HG03045 (cell line): Measurements from ENCODE around the gene CAMK4.

Experiments used
- ATAC-seq: cut with Tn5 transposase; IDR thresholded peaks from one replicate; pipeline ENCODE4 v1.9.1; 2021; ENCODE audit warnings: mild to moderate bottlenecking, moderate library complexity; ENCODE audit not compliant: unreplicated experiment

Gene CAMK4

DNA sequence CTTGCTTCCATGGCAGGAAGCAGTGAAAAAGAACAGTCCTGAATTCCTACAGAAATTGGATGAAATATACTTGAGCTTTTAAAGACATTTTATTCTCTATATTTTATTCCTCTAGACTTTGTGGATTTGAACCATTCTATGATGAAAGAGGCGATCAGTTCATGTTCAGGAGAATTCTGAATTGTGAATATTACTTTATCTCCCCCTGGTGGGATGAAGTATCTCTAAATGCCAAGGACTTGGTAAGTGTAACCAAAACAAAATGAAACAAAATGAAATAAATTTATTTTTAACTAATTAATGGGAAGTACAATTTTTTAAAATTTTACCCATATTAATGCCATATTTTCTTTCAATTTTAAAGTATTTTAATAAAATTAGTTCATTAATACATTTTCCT, 254.1 kb downstream of the CAMK4 start:
- no peak for ATAC-seq

DNA sequence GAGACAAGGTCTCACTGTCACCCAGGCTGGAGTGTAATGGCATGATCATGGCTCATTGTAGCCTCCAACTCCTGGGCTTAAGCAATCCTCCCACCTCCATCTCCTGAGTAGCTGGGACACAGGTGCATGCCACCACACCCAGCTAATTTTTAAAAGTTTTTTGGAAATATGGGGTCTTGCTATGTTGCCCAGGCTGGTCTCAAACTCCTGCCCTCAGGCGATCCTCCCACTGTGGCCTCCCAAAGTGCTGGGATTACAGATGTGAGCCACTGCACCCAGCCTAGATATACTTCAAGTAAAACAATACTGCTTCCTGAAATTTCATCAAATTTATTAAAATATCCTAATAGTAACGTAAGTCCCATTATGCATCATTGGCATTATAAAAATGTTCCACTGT, 254.7 kb downstream of the CAMK4 start:
- no peak for ATAC-seq

DNA sequence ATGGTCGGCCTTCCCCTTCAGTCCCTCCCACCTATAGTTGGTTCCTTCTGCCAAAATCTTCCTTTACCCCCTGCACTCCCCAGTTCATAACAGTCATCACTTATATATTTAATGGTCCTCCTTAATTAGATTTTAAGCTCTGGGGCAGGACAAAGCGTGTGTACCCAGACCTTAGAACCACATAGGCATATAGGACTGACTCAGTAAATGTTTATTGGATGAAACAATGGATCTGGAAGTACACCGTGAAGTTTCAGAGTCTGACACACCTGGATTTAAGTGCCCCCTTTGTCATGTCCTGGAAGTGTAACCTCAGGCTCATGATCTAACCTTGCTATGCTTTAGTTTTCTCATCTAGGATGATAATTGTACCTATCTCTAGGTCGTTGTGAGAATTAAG, 256.2 kb downstream of the CAMK4 start:
- no peak for ATAC-seq

DNA sequence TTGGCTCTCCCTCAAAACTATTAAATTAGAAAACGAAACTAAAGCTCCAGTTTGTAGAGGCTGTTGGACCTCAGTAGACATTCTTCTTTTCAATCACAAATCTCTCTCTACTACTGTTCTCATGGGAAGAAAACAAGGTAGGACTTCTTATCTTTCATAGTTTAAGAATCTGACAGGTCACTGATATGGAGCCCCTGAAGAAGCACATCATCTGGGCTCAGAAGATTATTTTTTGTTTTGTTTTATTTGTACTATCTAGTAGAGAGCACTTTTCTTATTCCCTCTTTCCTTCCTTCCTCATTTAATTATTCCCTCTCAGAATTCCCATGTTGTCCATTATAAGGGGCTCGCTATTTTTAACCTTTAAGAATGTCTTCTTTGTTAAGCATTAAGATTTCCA, 261.9 kb downstream of the CAMK4 start:
- ATAC-seq, result no peak

DNA sequence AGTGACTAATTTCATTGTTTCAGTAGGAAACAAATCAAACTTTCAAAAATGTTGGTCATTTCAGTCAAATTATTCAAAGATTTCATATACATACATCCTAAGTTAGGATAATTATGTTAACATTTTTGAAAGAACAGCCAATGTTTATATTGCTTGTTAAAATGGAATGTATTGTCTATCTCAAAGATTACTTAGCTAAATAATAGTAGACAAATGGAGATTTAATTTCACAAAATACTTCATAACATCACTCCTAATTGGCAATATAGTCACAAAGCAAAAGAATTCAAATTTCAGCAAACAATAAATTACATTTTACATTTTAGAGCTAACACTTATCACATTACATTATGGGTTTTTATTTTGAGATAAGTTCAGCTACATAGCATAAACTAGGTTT, 262.7 kb downstream of the CAMK4 start:
- ATAC-seq, result no peak

DNA sequence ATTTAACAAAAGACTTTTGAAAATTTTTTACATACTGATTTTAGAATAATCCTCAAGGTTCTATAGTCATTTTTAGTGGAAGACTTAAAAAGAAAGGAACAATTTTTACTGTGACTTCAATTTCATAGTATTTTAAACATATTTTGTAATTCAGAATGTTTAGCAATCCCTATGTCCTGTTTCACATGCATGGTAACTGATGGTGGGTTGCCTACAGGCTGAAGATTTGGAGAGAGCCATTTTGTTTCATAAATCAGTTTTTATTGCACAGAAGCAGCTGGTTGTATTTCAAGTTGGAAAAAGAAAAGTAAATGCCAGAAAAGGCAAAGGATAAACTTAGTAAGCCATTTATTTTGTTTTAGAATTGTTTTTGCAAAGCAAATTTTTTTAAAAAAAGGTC, 264.2 kb downstream of the CAMK4 start:
- no peak for ATAC-seq

DNA sequence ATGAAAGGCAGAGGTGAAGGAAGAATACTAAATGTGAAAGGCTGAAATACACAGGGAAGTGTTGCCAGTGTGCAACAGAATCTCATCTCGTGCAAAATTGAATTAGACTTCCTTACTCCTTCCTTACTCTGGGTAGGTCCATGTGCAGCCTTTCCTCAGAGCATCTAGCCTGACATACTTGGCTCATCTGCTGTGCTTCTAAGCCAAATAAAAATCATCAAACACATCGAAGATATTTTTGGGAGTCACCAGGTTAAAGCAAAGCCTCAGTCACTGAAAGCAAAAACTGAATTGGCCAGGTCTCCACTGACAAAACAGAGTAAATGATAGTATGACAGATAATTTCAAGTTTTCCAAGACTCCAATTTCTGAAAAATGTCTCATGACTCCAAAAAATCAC, 268.8 kb downstream of the CAMK4 start:
- no peak for ATAC-seq

DNA sequence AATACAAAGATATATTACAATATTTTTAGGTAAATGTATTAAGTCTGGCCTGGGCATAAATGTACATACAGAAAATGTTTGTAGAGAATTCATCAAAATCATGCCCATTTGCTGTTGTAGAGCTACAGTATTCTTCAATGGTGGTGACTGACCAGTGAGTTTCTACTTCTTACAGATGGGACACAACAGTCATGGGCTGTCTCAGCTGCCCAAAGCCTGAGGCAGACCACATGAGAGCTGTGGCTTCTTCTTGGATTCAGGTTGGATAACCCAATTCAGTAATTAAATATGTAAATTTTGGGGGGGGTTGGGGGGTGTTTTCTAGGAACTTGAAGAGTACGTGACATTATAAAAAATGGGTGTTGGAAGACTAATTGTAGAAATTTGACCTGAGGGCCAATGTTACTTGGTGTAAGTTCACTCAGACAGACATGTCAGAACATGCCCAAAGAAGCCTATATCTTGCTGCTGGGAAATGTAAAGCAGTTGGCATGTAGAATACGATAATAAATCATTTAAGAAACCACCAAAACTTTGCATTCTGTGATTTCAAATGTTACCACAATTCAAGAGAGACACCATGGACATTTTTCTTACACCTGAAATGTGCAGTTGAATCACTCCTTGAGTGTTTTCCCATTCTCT, 270.3 kb downstream of the CAMK4 start:
- ATAC-seq, result no peak

DNA sequence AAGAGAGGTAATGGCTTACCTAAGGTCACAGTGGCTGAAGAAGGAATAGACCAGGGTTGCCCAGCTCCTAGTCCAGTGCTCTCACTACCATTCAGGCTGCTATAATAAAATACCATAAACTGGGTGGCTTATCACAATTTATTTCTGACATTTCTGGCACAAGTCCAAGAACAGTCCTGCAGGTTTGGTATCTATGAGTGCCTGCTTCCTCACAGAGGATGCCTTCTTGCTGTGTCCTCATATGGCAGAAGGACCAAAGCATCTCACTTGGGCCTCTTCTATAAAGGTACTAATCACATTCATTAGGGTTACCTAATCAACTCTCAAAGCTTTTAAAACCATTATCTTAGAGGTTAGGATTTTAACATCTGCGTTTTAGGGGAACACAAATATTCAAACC, 271.0 kb downstream of the CAMK4 start:
- ATAC-seq, result no peak

DNA sequence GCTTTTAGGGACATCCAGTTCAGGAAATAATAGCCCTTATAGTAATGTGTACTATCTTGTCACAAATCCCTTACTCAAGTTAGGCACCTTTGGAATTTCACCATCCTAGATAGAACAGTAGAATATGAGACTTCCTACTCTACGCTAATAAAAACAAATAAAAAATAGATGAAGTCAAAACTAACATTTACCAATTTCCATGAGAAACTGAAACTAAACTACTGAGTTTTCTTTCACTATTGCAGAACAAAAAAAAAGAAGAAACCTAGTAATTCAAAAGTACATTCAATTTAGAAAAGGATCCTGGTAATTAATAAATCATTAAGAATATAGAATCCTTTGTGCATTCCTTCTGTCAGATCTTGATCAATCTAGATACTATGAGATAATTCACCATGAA, 274.2 kb downstream of the CAMK4 start:
- no peak for ATAC-seq

DNA sequence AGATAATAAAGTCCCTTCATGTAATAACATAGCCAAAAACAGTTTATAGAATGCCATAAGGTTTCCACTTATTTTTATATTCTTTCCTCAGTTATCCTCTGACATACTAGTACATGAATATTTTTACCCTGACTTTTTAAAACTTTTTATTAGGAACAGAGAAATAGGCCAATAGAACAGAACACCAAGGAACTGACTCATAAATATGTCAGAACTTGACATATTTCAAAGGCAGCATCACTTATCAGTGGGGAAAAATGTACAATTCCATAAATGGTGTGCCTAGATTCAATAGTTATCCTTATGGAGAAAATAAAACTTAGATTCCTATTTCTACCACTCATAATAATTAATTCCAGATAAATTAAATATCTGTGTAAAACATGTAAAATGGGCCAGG, 278.8 kb downstream of the CAMK4 start:
- no peak for ATAC-seq

DNA sequence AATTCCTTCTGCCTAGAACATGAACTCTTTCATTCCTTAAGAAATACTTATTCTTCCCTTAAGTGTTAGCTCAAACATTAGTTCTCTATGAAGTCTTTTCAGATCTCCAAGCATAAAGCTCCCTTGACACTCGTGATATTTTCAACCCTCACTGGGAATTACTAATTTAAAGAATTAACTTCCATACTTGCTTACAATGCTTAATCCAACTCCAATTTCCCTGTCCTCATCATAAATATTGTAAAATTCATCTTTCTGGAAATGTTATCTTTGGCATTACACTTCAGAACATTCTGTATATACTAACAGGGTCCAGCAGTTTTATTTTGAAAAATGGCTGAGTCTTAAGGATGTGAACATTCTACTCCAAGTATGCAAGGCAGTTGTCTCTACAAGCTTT, 280.9 kb downstream of the CAMK4 start:
- ATAC-seq, result no peak

DNA sequence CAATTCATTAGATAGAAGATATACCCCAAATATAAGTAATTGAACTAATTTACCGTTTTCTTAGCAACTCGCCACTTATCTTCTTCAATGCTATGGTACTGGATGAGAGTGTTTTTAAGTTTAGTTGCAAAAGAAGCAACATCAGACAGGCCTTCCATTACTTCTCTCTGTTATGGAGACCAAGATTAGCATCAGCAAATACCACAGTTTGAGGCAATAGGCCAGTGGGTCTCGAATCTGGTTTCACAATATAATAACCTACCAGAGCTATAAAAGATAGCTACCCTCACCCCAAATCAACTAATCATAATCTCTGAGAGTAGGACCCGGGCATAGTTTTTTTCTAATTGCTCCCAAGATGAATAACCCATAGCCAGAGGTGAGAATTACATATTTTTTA, 283.1 kb downstream of the CAMK4 start:
- no peak for ATAC-seq

DNA sequence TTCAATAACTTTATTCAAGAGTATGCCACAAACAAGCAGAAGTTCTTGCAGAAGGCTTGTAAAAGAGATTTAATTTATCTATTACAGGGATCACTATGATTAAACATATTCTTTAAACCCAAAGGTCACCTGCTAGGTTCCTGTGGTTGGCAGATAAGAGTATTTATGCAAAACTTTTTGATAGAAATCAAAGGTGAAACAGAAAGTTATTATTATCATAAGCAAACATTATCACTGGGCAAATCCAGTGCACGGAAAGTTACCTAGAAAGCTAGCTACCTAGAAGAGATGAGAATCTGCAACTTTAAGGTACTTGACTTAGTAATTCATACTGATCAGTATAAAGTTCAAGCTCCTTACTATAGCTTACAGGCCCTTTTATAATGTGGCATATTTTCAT, 284.9 kb downstream of the CAMK4 start:
- no peak for ATAC-seq

DNA sequence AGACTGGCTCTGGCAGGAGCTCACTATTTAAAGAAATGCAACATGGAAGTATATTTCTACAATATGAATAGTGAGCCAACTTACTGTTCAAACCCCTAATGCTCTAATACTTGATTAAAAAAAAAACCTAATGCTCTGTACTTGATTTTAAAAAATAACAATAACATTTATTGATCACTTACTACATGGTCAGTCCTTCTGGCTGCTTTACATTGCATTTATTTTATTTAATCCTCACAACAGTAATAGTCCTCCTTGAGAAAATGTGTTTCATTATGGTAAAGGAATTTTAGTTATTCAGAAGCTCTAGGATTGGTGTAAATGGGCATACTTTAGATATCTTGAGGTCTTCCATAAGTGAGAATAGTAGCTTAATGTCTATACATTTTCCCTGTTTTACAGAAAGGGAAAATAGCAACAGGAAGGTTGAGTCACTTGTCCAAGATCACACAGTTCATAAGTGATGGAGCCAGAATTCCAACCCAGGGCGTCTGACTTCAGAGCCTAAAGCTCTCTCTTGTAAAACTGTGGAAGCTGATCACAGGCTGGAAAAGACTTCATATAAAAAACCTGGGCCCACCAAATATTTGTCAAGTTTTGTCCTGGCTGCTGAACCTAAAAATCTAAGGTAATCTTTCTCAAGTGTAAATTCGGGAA, 287.1 kb downstream of the CAMK4 start:
- no peak for ATAC-seq

DNA sequence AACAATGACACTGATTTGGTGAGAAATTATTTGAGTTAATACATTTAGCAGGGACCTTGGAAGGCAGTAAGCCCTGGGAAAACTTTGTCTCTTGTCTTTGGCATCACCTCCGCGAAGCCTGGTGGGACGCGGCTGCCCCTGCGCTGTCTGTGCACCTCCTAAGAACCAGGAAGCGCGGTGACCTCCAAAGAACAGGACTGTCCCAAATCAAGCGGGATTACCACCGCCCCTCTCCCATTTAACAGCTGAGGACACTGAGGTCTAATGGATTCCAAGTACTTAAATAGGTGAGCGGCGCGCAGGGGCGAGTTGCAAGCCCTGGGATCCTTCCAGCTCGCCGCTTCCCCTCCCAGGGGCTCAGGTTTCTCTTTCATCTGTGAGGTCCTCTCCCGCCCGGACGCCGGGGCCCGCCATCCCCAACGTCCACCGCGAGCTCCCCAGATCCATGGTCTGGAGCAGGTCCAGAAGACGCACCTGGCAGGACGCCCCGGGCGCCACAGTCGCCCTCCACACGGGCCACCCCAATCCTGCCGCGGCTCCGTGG, 287.7 kb downstream of the CAMK4 start:
- peak; percentile 31 for ATAC-seq

DNA sequence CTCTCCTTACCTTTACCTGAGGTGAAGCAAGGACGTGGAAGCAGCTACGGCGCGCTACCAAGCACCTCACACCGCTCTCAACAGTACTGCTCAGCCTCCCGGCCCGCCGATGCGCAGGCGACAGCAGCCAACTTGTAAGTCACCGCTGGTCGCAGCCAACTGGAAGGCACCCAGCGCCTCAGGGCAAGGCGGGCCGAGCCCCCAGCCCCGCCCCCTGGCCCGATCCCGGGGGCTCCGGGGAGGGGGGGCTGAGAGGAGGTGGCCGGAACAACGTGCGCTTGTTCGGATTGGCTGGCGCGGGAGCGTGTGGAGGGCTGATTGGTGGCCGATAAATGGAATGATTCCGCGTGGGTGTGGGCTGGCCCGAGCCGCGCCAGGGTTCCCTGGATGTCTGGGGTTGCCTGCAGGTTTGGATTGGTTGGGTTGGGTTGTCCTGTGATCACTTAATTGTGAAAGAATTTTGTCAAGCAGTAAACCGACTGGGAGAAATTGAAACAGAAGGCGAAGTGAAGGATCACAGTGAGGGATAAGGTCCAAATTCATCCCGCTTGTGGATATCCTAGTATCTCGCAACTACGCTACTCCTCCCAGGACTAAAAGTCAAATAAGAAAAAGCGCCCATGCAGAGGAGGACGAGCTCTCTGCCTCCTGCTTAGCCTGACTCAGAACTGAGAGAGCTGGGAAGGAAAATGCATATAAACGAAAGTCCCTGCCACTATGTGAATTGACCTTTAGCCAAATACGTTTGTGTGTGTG, 288.4 kb downstream of the CAMK4 start, which contains the start of gene STARD4:
TSS of gene STARD4 (minus strand) at position 161 of the 756 bp plus-strand sequence. CDS start 5,102 bp downstream, outside the sequence.
- ATAC-seq, result peak; percentile 91

DNA sequence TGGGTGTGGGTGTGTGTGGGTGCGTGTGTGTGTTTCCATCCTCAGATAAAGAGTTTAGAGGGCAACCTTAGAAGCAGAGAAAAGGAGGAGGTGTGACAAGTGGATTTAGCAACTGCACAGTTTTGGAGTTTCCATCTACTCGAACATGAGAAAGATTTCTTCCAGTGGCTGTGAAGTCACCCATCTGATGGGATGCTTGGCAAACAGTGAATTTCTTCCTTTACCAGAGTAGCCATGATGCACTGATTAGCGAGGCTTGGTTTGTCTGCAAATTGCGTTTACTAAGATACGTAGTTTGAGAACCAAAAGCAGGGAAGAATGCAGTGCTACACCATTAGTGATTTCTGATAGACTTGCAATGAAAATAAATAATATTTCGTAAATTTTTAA, 288.9 kb downstream of the CAMK4 start:
- no peak for ATAC-seq

DNA sequence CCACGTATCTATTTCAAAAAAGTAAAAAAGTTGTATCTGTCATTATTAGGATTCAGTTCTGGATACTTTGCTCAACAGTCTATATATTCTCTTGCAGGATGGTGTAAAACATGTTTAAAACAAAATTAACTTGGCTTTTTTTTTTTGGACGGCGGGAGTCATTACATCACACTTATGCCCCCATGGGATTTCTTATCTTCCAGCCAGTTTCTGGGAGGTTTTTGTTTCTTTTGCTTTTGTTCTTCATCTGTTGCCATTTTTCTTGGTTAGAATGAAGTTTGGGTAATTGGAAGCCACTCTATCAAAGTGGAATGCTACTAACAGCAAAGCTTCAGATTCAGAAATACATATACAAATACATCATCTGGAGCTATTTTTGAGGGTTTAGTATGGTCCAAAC, 289.9 kb downstream of the CAMK4 start:
- ATAC-seq, result no peak

DNA sequence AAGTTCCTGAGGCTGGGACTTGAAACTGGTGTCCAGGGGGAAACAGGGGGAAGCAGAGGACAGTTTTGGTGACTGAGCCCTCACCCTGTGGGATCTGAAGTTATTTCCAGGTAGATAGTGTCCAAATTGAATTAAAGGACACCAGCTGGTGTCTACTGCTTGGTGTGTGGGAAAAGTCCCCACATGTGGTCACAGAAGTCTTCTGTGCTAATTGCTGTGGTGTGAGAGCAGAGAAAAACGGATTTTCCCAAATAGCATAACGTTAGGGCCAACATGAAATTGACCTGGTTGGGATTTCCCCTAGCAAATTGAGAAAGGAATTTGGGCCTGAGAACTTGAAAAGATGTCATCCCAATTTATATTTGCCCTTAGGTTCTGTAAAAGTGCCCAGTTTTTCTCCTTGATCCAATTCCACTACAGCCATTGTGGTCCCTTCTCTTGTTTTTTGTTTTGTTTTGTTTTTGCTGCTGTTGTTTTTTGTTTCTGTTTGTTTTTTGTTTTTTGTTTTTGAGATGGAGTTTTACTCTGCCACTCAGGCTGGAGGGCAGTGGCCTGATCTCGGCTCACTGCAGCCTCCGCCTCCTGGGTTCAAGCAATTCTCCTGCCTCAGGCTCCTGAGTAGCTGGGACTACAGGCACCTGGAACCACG, 293.8 kb downstream of the CAMK4 start:
- ATAC-seq, result peak; percentile 65

DNA sequence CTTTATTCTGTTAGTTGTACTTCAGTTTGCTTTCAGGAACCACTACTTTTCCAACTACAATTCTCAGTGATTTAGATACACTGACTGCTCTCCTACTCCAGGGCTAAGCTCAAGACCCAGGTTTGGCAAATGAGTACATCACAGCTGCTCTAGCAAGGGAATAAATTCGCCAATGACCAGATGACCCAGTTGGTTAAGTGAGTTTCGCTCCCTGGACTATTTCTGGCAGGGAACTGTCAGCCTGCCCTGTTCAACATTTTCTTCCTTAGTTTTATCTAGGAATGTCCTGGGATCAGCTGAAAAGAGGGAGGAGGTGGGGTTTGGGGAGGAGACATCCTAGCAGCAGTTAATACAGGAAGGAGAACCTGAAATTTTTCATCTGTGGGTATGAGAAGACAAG, 294.6 kb downstream of the CAMK4 start:
- no peak for ATAC-seq
